IMR-90 (cell line): ENCODE data around the gene THSD7B. TPM values are rescaled to one million over a fixed set of nuclear protein-coding genes. Genes with fewer than 3 reads are reported as not detected.

ENCODE experiments used
- ATAC-seq: fragments of 200-7000 bp; cut with Tn5 transposase; 2 replicates; pipeline ENCODE4 v1.9.1; 2020; ENCODE audit warnings: low read depth, mild to moderate bottlenecking, moderate library complexity
- BruUV-seq: library from RNA; stranded (reverse); fragments of 400-500 nt; replicated peaks from 2 replicates; lab custom pipeline; 2021; lab: Mats Ljungman, UMichigan
- CTCF ChIA-PET: fragments of 300-600 bp; formaldehyde crosslinking; extraction: SDS; loops from one replicate; lab custom pipeline; 2021; ENCODE audit warnings: antibody characterized with exemption; lab: Yijun Ruan, JAX
- POLR2A ChIA-PET: fragments of 300-600 bp; sonication (Branson Sonifier 250); formaldehyde crosslinking; loops from one replicate; lab custom pipeline; 2022; ENCODE audit warnings: antibody characterized with exemption; ENCODE audit not compliant: unreplicated experiment; lab: Charles Lee
- DNase-seq: peaks from one replicate; pipeline ENCODE4 v3.0.0; 2013
- H2AFZ ChIP-seq: replicated peaks from 2 replicates; pipeline ENCODE3; 2013; ENCODE audit warnings: low read length, mild to moderate bottlenecking; ENCODE audit not compliant: poor library complexity
- H2AK5ac ChIP-seq: 2 replicates; pipeline ENCODE4 v1.6.1; 2013; ENCODE audit warnings: low read depth, low read length, inconsistent platforms
- H2AK9ac ChIP-seq: replicated peaks from 2 replicates; pipeline ENCODE3; 2013; ENCODE audit warnings: mild to moderate bottlenecking, low read depth, low read length, moderate library complexity; ENCODE audit not compliant: poor library complexity
- H2BK120ac ChIP-seq: 2 replicates; pipeline ENCODE4 v1.6.1; 2013; ENCODE audit warnings: low read depth, low read length, inconsistent platforms
- H2BK15ac ChIP-seq: 3 replicates; pipeline ENCODE4 v1.6.1; 2013; ENCODE audit warnings: low read depth, low read length, inconsistent platforms
- H2BK20ac ChIP-seq: 2 replicates; pipeline ENCODE4 v1.6.1; 2013; ENCODE audit warnings: low read depth, mild to moderate bottlenecking, inconsistent platforms, low read length, moderate library complexity
- H2BK5ac ChIP-seq: 2 replicates; pipeline ENCODE4 v1.6.1; 2013; ENCODE audit warnings: mild to moderate bottlenecking, low read depth, low read length, inconsistent platforms; ENCODE audit not compliant: poor library complexity, severe bottlenecking
- H3K14ac ChIP-seq: replicated peaks from 2 replicates; pipeline ENCODE4 v1.6.1; 2013; ENCODE audit warnings: low read depth, low read length, inconsistent platforms
- H3K18ac ChIP-seq: 2 replicates; pipeline ENCODE4 v1.6.1; 2013; ENCODE audit warnings: low read depth, low read length, control low read depth
- H3K23ac ChIP-seq: 2 replicates; pipeline ENCODE4 v1.6.1; 2013; ENCODE audit warnings: low read depth, low read length, inconsistent platforms
- H3K27ac ChIP-seq: 2 replicates; pipeline ENCODE4 v1.5.1; 2013; ENCODE audit warnings: mild to moderate bottlenecking, control low read depth, low read length; ENCODE audit not compliant: insufficient read depth
- H3K27me3 ChIP-seq: 2 replicates; pipeline ENCODE4 v1.6.1; 2013; ENCODE audit warnings: low read length; ENCODE audit not compliant: control insufficient read depth, insufficient read depth
- H3K36me3 ChIP-seq: 2 replicates; pipeline ENCODE4 v1.6.1; 2013; ENCODE audit warnings: low read length, mixed read lengths; ENCODE audit not compliant: control insufficient read depth, insufficient read depth
- H3K4ac ChIP-seq: 2 replicates; pipeline ENCODE4 v1.6.1; 2013; ENCODE audit warnings: low read depth, low read length, inconsistent platforms
- H3K4me1 ChIP-seq: 2 replicates; pipeline ENCODE4 v1.6.1; 2013; ENCODE audit warnings: low read length, mixed read lengths; ENCODE audit not compliant: control insufficient read depth, insufficient read depth
- H3K4me2 ChIP-seq: 2 replicates; pipeline ENCODE4 v1.6.1; 2013; ENCODE audit warnings: low read depth, mild to moderate bottlenecking, control low read depth, low read length, moderate library complexity
- H3K4me3 ChIP-seq: 2 replicates; pipeline ENCODE4 v1.5.1; 2013; ENCODE audit warnings: low read depth, mild to moderate bottlenecking, control low read depth, low read length, moderate library complexity; ENCODE audit not compliant: insufficient read depth
- H3K56ac ChIP-seq: 2 replicates; pipeline ENCODE4 v1.6.1; 2013; ENCODE audit warnings: low read length, inconsistent platforms; ENCODE audit not compliant: insufficient read depth; ENCODE audit errors: extremely low read depth
- H3K79me1 ChIP-seq, 2 experiments: 2 replicates each; pipeline ENCODE4 v1.6.1; 2013; ENCODE audit warnings: low read length in 2 of 2, inconsistent platforms in 1 of 2, low read depth in 1 of 2
- H3K9ac ChIP-seq: 2 replicates; pipeline ENCODE4 v1.6.1; 2013; ENCODE audit warnings: low read depth, low read length, control low read depth
- H3K9me1 ChIP-seq: 2 replicates; pipeline ENCODE4 v1.6.1; 2013; ENCODE audit warnings: low read length, inconsistent platforms; ENCODE audit not compliant: insufficient read depth
- H3K9me3 ChIP-seq: 2 replicates; pipeline ENCODE4 v1.6.1; 2013; ENCODE audit warnings: low read length; ENCODE audit not compliant: control insufficient read depth, insufficient read depth
- H4K20me1 ChIP-seq: 2 replicates; pipeline ENCODE4 v1.6.1; 2013; ENCODE audit warnings: low read length, inconsistent platforms; ENCODE audit not compliant: insufficient read depth
- H4K5ac ChIP-seq: 2 replicates; pipeline ENCODE4 v1.6.1; 2013; ENCODE audit warnings: mild to moderate bottlenecking, low read depth, low read length, control low read depth
- H4K8ac ChIP-seq, 2 experiments: 2 replicates each; pipeline ENCODE4 v1.6.1; 2013; ENCODE audit warnings: low read depth in 2 of 2, low read length in 2 of 2, control low read depth in 1 of 2, inconsistent platforms in 1 of 2
- H4K91ac ChIP-seq: 2 replicates; pipeline ENCODE4 v1.6.1; 2013; ENCODE audit warnings: low read depth, low read length, inconsistent platforms; ENCODE audit not compliant: insufficient read depth
- BHLHE40 ChIP-seq: fragments of 150-350 bp; IDR thresholded peaks from 2 replicates; pipeline ENCODE4 v1.6.1; 2016; ENCODE audit warnings: mild to moderate bottlenecking, low read depth, low read length
- CEBPB ChIP-seq: IDR thresholded peaks from 2 replicates; pipeline ENCODE4 v1.6.1; 2012; ENCODE audit warnings: low read depth, low read length, improper control_type of control experiment
- CHD1 ChIP-seq: IDR thresholded peaks from 2 replicates; pipeline ENCODE4 v1.6.1; 2012; ENCODE audit warnings: low read depth, low read length, improper control_type of control experiment
- FOS ChIP-seq: fragments of 150-350 bp; IDR thresholded peaks from 2 replicates; pipeline ENCODE4 v1.6.1; 2016; ENCODE audit warnings: low read depth, low read length
- MAFK ChIP-seq: IDR thresholded peaks from 2 replicates; pipeline ENCODE4 v1.6.1; 2012; ENCODE audit warnings: low read depth, low read length, improper control_type of control experiment
- MAZ ChIP-seq: IDR thresholded peaks from 2 replicates; pipeline ENCODE4 v1.6.1; 2012; ENCODE audit warnings: low read depth, mild to moderate bottlenecking, low read length, improper control_type of control experiment, moderate library complexity, borderline replicate concordance
- MXI1 ChIP-seq: IDR thresholded peaks from 2 replicates; pipeline ENCODE4 v1.6.1; 2012; ENCODE audit warnings: low read depth, mild to moderate bottlenecking, low read length, moderate library complexity, borderline replicate concordance
- NFE2L2 ChIP-seq: fragments of 150-350 bp; IDR thresholded peaks from 2 replicates; pipeline ENCODE4 v1.6.1; 2016; ENCODE audit warnings: low read depth, mild to moderate bottlenecking, low read length
- POLR2A ChIP-seq: IDR thresholded peaks from 2 replicates; pipeline ENCODE4 v1.6.1; 2012; ENCODE audit warnings: mild to moderate bottlenecking, low read depth, low read length
- RAD21 ChIP-seq: IDR thresholded peaks from 2 replicates; pipeline ENCODE4 v1.6.1; 2012; ENCODE audit warnings: low read length, improper control_type of control experiment
- RCOR1 ChIP-seq: IDR thresholded peaks from 2 replicates; pipeline ENCODE4 v1.6.1; 2012; ENCODE audit warnings: mild to moderate bottlenecking, low read length, improper control_type of control experiment; ENCODE audit not compliant: insufficient replicate concordance
- RFX5 ChIP-seq: IDR thresholded peaks from 2 replicates; pipeline ENCODE4 v1.8.0; 2012; ENCODE audit warnings: low read depth, mild to moderate bottlenecking, low read length, moderate library complexity
- SMC3 ChIP-seq: fragments of 150-350 bp; IDR thresholded peaks from 2 replicates; pipeline ENCODE4 v1.6.1; 2016; ENCODE audit warnings: low read depth, mild to moderate bottlenecking, antibody characterized with exemption, low read length, moderate library complexity
- WGBS, 2 experiments: methylation state at CpG; one replicate each; pipeline versions ENCODE4 v1.1.5 to v1.1.7; 2013; ENCODE audit warnings: missing lambda C conversion rate in 2 of 2; ENCODE audit not compliant: insufficient read length in 1 of 2; ENCODE audit errors: extremely low coverage in 2 of 2; 5-methylcytosine and 5-hydroxymethylcytosine counted together
- dilution Hi-C: fragments of 300-500 bp; cut with HindIII; formaldehyde crosslinking; loops from one replicate; pipeline ENCODE4 v1.14.3; 2018; ENCODE audit warnings: low sequenced_read_pairs; ENCODE audit not compliant: unreplicated experiment
- in situ Hi-C: fragments of 300-500 bp; cut with MboI; formaldehyde crosslinking; loops from 3 replicates; pipeline ENCODE4 v1.14.3; 2019; ENCODE audit warnings: low sequenced_read_pairs, inconsistent platforms, mixed read lengths
- intact Hi-C: fragments of 100-400 bp; cut with micrococcal nuclease; formaldehyde crosslinking; loops from 2 replicates; pipeline ENCODE4 v1.10.0; 2022
- polyA plus RNA-seq, 3 experiments: library from polyadenylated mRNA; depleted of rRNA; stranded (reverse); fragments of >200 nt; gene quantifications; 2 replicates each; pipeline ENCODE4 v1.2.3, GENCODE V29; 2012; ENCODE audit warnings: low replicate concordance in 1 of 3
- total RNA-seq: library from RNA; depleted of rRNA; stranded (reverse); fragments of >200 nt; gene quantifications from 2 replicates; pipeline ENCODE4 v1.2.3, GENCODE V29; 2012
- TF ChIP-seq, protein P1 (sequence below): fragments of 150-350 bp; IDR thresholded peaks from 2 replicates; pipeline ENCODE4 v1.6.1; 2016; ENCODE audit warnings: low read depth, mild to moderate bottlenecking, low read length, moderate library complexity, borderline replicate concordance
- TF ChIP-seq, protein P2 (sequence below): conservative IDR thresholded peaks from 2 replicates; pipeline ENCODE4 v1.5.1; 2012; ENCODE audit warnings: mild to moderate bottlenecking, low read depth, low read length, improper control_type of control experiment
- TF ChIP-seq, protein P3 (sequence below): fragments of 150-350 bp; IDR thresholded peaks from 2 replicates; pipeline ENCODE4 v1.6.1; 2017; ENCODE audit warnings: mild to moderate bottlenecking, antibody characterized with exemption, low read length, low read depth

The THSD7B gene
- total and polyA plus RNA-seq, 2 of the 4 experiments (the other 2 are of a cell fraction) = not detected

DNA sequence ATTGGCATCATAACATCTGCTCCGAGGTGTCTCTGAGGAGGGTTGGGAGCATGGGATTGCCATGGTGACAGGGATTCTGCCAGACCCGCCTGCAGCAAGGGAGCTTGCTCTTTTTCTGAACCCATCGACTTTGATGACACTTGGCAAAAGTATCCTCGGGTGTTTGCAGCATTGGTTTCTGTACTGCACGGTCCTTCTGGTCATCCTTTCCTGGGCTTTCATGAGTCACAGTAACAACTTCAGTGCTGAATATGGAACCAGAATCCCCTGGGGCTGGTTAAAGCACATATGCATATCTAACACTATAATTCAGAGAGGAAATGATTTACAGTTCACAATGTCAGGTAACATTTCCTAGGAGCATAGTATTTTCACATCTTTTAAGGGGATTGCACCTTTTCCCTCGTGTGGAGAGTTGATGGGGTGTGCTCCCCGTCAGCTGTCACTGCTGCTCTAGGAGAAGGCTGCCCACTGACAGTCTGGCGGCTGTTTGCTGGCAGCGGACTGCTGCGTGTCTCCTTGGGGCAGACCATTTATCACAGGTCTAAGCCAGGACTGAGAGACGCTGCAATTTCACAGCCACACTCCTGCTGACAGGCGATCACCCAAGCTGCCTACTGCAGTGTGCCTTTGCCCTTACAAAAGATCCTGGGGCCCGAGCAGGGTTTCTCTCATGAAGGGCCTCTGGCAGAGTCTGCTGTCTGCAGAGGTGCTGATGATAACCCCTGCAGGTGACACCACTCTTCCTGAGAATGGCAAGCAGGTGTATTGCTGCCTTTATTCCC is 425.3 kb downstream of the THSD7B start:
- Histone ChIP-seq H3K27ac (no peak overlapping the region), H3K4ac (no peak overlapping the region), H4K91ac (no peak overlapping the region), H3K9me1 (no peaks in the 10 kb centered on the region), H2BK20ac (no peak overlapping the region), H2AFZ (no peak overlapping the region), H2AK5ac (no peak overlapping the region), H2AK9ac (no peak overlapping the region), H2BK5ac (no peak overlapping the region), H3K23ac (no peak overlapping the region), H3K9ac (no peak overlapping the region), H4K5ac (no peak overlapping the region), H3K27me3 (no peaks in the 10 kb centered on the region), H3K14ac (no peak overlapping the region), H2BK120ac (no peak overlapping the region), H3K18ac (no peak overlapping the region), H4K20me1 (no peaks in the 10 kb centered on the region), H3K79me1 (no peaks in the 10 kb centered on the region), H3K9me3 (peaks cover 17% of the 10 kb centered on the region), H2BK15ac (no peak overlapping the region), H3K36me3 (no peaks in the 10 kb centered on the region), H3K4me3 (no peak overlapping the region), H4K8ac (no peak overlapping the region), H3K4me1 (no peaks in the 10 kb centered on the region), H3K56ac (no peak overlapping the region), H3K4me2 (no peak overlapping the region)
- ChIA-PET CTCF (no interaction called here), POLR2A (no interaction called here)
- TF ChIP-seq RAD21 (no peak), RFX5 (no peak), SMC3 (no peak), BHLHE40 (no peak), NFE2L2 (no peak), RCOR1 (no peak), CEBPB (no peak), MAZ (no peak), POLR2A (no peak), MAFK (no peak), CHD1 (no peak), MXI1 (no peak), FOS (no peak)
- TF ChIP-seq, protein P1, sequence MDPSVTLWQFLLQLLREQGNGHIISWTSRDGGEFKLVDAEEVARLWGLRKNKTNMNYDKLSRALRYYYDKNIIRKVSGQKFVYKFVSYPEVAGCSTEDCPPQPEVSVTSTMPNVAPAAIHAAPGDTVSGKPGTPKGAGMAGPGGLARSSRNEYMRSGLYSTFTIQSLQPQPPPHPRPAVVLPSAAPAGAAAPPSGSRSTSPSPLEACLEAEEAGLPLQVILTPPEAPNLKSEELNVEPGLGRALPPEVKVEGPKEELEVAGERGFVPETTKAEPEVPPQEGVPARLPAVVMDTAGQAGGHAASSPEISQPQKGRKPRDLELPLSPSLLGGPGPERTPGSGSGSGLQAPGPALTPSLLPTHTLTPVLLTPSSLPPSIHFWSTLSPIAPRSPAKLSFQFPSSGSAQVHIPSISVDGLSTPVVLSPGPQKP = no peak
- TF ChIP-seq, protein P2, sequence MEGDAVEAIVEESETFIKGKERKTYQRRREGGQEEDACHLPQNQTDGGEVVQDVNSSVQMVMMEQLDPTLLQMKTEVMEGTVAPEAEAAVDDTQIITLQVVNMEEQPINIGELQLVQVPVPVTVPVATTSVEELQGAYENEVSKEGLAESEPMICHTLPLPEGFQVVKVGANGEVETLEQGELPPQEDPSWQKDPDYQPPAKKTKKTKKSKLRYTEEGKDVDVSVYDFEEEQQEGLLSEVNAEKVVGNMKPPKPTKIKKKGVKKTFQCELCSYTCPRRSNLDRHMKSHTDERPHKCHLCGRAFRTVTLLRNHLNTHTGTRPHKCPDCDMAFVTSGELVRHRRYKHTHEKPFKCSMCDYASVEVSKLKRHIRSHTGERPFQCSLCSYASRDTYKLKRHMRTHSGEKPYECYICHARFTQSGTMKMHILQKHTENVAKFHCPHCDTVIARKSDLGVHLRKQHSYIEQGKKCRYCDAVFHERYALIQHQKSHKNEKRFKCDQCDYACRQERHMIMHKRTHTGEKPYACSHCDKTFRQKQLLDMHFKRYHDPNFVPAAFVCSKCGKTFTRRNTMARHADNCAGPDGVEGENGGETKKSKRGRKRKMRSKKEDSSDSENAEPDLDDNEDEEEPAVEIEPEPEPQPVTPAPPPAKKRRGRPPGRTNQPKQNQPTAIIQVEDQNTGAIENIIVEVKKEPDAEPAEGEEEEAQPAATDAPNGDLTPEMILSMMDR = no peak
- TF ChIP-seq, protein P3, sequence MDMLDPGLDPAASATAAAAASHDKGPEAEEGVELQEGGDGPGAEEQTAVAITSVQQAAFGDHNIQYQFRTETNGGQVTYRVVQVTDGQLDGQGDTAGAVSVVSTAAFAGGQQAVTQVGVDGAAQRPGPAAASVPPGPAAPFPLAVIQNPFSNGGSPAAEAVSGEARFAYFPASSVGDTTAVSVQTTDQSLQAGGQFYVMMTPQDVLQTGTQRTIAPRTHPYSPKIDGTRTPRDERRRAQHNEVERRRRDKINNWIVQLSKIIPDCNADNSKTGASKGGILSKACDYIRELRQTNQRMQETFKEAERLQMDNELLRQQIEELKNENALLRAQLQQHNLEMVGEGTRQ = no peak
- in situ Hi-C loops = no loop called here
- intact Hi-C loops = no loop called here
- WGBS, 2 experiments = 0% methylated on average over 1 of the region's 13 CpGs; no CpG with 5 or more reads in 1 of the 2 experiments
- DNase-seq = no peak
- dilution Hi-C loops = no loop called here
- no TSS peak for BruUV-seq
- no peak for ATAC-seq
